PC-3 (cell line): Measurements from ENCODE around the gene ZNF462. TPM values are rescaled to one million over a fixed set of nuclear protein-coding genes. Genes with fewer than 3 reads are reported as not detected.

Source experiments
- ATAC-seq: fragments of 200-7000 bp; cut with Tn5 transposase; 2 replicates; pipeline ENCODE4 v1.9.1; 2020; ENCODE audit warnings: mild to moderate bottlenecking, moderate library complexity
- BruUV-seq: library from RNA; stranded (reverse); fragments of 400-500 nt; replicated peaks from 2 replicates; lab custom pipeline; 2021; lab: Mats Ljungman, UMichigan
- CTCF ChIA-PET: fragments of 300-600 bp; sonication (Branson Sonifier 250); formaldehyde crosslinking; loops from one replicate; lab custom pipeline; 2022; ENCODE audit warnings: antibody characterized with exemption; lab: Charles Lee
- POLR2A ChIA-PET: fragments of 300-600 bp; sonication (Branson Sonifier 250); formaldehyde crosslinking; loops from one replicate; lab custom pipeline; 2022; ENCODE audit warnings: antibody characterized with exemption; ENCODE audit not compliant: unreplicated experiment; lab: Charles Lee
- DNase-seq: peaks from one replicate; pipeline ENCODE4 v3.0.0-alpha.2; 2015
- H2AFZ ChIP-seq: fragments of 300-600 bp; sonication (generic); 2 replicates; pipeline ENCODE4 v1.6.0; 2016; ENCODE audit warnings: antibody characterized with exemption, low read length
- H3F3A ChIP-seq: fragments of 300-600 bp; sonication (generic); one replicate; pipeline ENCODE4 v1.6.0; 2017; ENCODE audit warnings: antibody characterized with exemption, low read length, control low read depth, mild to moderate bottlenecking; ENCODE audit not compliant: unreplicated experiment
- H3K27ac ChIP-seq: fragments of 300-600 bp; sonication (generic); 2 replicates; pipeline ENCODE4 v1.5.1; 2016; ENCODE audit warnings: mild to moderate bottlenecking, low read length
- H3K27me3 ChIP-seq: fragments of 300-600 bp; sonication (generic); 2 replicates; pipeline ENCODE4 v1.6.1; 2016; ENCODE audit warnings: low read length, mixed read lengths
- H3K36me3 ChIP-seq: fragments of 300-600 bp; sonication (generic); 2 replicates; pipeline ENCODE4 v1.6.1; 2016; ENCODE audit warnings: low read depth, mixed run types, low read length, mixed read lengths
- H3K4me1 ChIP-seq: fragments of 300-600 bp; sonication (generic); 2 replicates; pipeline ENCODE4 v1.5.1; 2016; ENCODE audit warnings: low read length; ENCODE audit not compliant: insufficient read depth
- H3K4me2 ChIP-seq: fragments of 300-600 bp; sonication (generic); 2 replicates; pipeline ENCODE4 v1.6.0; 2016; ENCODE audit warnings: low read length
- H3K4me3 ChIP-seq: fragments of 300-600 bp; sonication (generic); 2 replicates; pipeline ENCODE4 v1.5.1; 2016; ENCODE audit warnings: mild to moderate bottlenecking, low read length, mixed read lengths
- H3K79me2 ChIP-seq: fragments of 300-600 bp; sonication (generic); 2 replicates; pipeline ENCODE4 v1.6.1; 2017; ENCODE audit warnings: low read length, mixed read lengths
- H3K9ac ChIP-seq: fragments of 300-600 bp; sonication (generic); 2 replicates; pipeline ENCODE4 v1.6.0; 2016; ENCODE audit warnings: mild to moderate bottlenecking, low read length
- H3K9me2 ChIP-seq: fragments of 300-600 bp; sonication (generic); replicated peaks from 2 replicates; pipeline ENCODE4 v1.6.1; 2016; ENCODE audit warnings: mixed run types, low read length, mixed read lengths
- H3K9me3 ChIP-seq: fragments of 300-600 bp; sonication (generic); 2 replicates; pipeline ENCODE4 v1.6.1; 2016; ENCODE audit warnings: low read length, mixed read lengths
- H4K20me1 ChIP-seq: fragments of 300-600 bp; sonication (generic); 2 replicates; pipeline ENCODE4 v1.6.1; 2016; ENCODE audit warnings: low read length, mixed read lengths
- EZH2phosphoT487 ChIP-seq: fragments of 300-600 bp; sonication (generic); IDR thresholded peaks from 2 replicates; pipeline ENCODE4 v1.6.1; 2018; ENCODE audit warnings: mild to moderate bottlenecking, antibody characterized with exemption, low read length, borderline replicate concordance
- intact Hi-C: fragments of 100-400 bp; cut with micrococcal nuclease; formaldehyde crosslinking; loops from 2 replicates; pipeline ENCODE4 v1.9.0; 2023
- total RNA-seq: library from RNA; depleted of rRNA; stranded (reverse); fragments of >200 nt; gene quantifications from 2 replicates; pipeline ENCODE4 v1.2.3, GENCODE V29; 2014

The ZNF462 gene
- total RNA-seq, 1 experiment from 2014 or later = 21.2 TPM

DNA sequence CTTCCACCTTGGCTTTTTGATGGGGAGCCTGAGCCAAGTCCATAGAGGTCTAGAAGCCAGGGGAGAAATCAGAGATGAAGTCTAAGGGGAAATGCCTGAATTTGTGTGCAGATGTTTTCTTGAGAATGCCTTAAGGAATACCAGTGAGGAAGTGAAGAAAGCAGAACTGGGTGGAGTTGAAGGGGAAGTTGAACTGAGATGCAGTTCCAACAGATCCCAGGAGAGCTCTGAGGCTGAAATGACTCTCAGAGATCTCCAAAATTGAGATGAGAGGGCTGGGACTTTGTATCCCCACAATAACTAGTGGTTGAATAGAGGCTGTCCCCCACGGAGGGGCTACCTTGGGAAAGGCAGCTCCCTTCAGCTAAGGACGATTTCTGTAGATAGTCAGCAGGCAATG lies 197.1 kb downstream of the ZNF462 start:
- no peak for ATAC-seq
- Histone ChIP-seq H3K9ac (no peak overlapping the region), H3K27ac (no peak overlapping the region), H3K4me1 (no peaks in the 10 kb centered on the region), H3F3A (no peaks in the 10 kb centered on the region), H3K79me2 (no peaks in the 10 kb centered on the region), H3K27me3 (no peaks in the 10 kb centered on the region), H3K9me2 (no peaks in the 10 kb centered on the region), H4K20me1 (no peaks in the 10 kb centered on the region), H3K4me2 (no peak overlapping the region), H2AFZ (no peak overlapping the region), H3K9me3 (no peaks in the 10 kb centered on the region), H3K4me3 (no peak overlapping the region), H3K36me3 (no peaks in the 10 kb centered on the region)
- no peak for TF ChIP-seq EZH2phosphoT487
- BruUV-seq = no TSS peak
- CTCF ChIA-PET = no interaction called here
- intact Hi-C loops = no loop called here
- POLR2A ChIA-PET = no interaction called here
- no peak for DNase-seq
